Esophagus squamous epithelium (tissue), 5 donors: Measurements from ENCODE around the gene HORMAD2. TPM values are rescaled to one million over a fixed set of nuclear protein-coding genes. Genes with fewer than 3 reads are reported as not detected.

Experiments used
- DNase-seq: peaks from one replicate; lab custom pipeline; 2025; lab: John Stamatoyannopoulos, UW
- H3K27ac ChIP-seq, 4 donors: fragments of 200-600 bp; sonication (generic); one replicate each; pipeline ENCODE4 v1.5.1; 2016 to 2019; ENCODE audit warnings: mild to moderate bottlenecking in 1 of 4
- H3K27me3 ChIP-seq, 4 donors: fragments of 200-600 bp; sonication (generic); 1 replicate in 3 of 4; 2 replicates in 1 of 4; pipeline versions ENCODE4 v1.5.1 to v1.6.0; 2017 to 2021; ENCODE audit warnings: antibody characterized with exemption in 1 of 4
- H3K36me3 ChIP-seq, 3 donors: fragments of 200-600 bp; sonication (generic); one replicate each; pipeline ENCODE4 v1.5.1; 2016 to 2019
- H3K4me1 ChIP-seq, 3 donors: fragments of 200-600 bp; sonication (generic); one replicate each; pipeline ENCODE4 v1.5.1; 2017 to 2019
- H3K4me3 ChIP-seq, 4 donors: fragments of 200-600 bp; sonication (generic); 1 replicate in 3 of 4; 2 replicates in 1 of 4; pipeline ENCODE4 v1.5.1; 2016 to 2019; ENCODE audit warnings: mild to moderate bottlenecking in 2 of 4, moderate library complexity in 1 of 4
- H3K9me3 ChIP-seq, 3 donors: fragments of 200-600 bp; sonication (generic); one replicate each; pipeline ENCODE4 v1.5.1; 2016 to 2019
- CTCF ChIP-seq, 6 experiments: fragments of 450-650 bp in 4 of 6; fragments of 200-600 bp in 2 of 6; sonication (generic) in 2 of 6; IDR thresholded peaks; one replicate each; pipeline ENCODE4 v1.5.1; 2016 to 2019; ENCODE audit warnings: antibody characterized with exemption in 6 of 6, mild to moderate bottlenecking in 4 of 6, moderate library complexity in 4 of 6
- POLR2A ChIP-seq, 4 donors: fragments of 450-650 bp; IDR thresholded peaks; one replicate each; pipeline ENCODE4 v1.6.1; 2017; ENCODE audit warnings: antibody characterized with exemption in 4 of 4, mild to moderate bottlenecking in 4 of 4, moderate library complexity in 3 of 4
- WGBS, 2 donors: methylation state at CpG; one replicate each; pipeline ENCODE4 v1.1.5; 2018; 5-methylcytosine and 5-hydroxymethylcytosine counted together
- intact Hi-C: fragments of 100-400 bp; cut with DNase I; formaldehyde crosslinking; loops from one replicate; pipeline ENCODE4 v1.15.0; 2022
- total RNA-seq, 4 donors: library from RNA; depleted of rRNA; stranded (reverse); fragments of >200 nt; gene quantifications; one replicate each; pipeline ENCODE4 v1.1.0, GENCODE V29; 2016
- donor health status: DM: yes; HTN: yes; CAD: no.

The HORMAD2 gene
- total RNA-seq, 4 donors from 2014 or later, result not detected

GRCh38 chr22:30225220-30225927 lies 145.1 kb downstream of the HORMAD2 start:
- Histone ChIP-seq H3K36me3 (no peaks in the 10 kb centered on the region), H3K9me3 (no peaks in the 10 kb centered on the region), H3K4me3 (no peak overlapping the region), H3K27me3 (peaks cover 0 to 42% (median 0%) of the 10 kb centered on the region in 4 donors), H3K4me1 (peaks cover 0 to 25% (median 0%) of the 10 kb centered on the region in 3 donors), H3K27ac (no peak overlapping the region)
- TF ChIP-seq CTCF (IDR thresholded peaks at IDR 0.05) (no peak), POLR2A (IDR thresholded peaks at IDR 0.05) (no peak)
- DNase-seq, result no peak
- WGBS, 2 donors, result 60 to 63% methylated on average over 7 of the region's 7 CpGs
- intact Hi-C loops, result no loop called here

GRCh38 chr22:30226192-30226832 lies 146.0 kb downstream of the HORMAD2 start:
- no peak overlapping the region for H3K27ac ChIP-seq
- peaks cover 0 to 25% (median 0%) of the 10 kb centered on the region in 3 donors for H3K4me1 ChIP-seq
- no peak for DNase-seq
- 73 to 82% methylated on average over 7 to 9 of the region's 11 CpGs for WGBS, 2 donors
- no peak overlapping the region for H3K4me3 ChIP-seq
- intact Hi-C loops, result no loop called here
- H3K27me3 ChIP-seq, result peaks cover 0 to 34% (median 0%) of the 10 kb centered on the region in 4 donors
- TF ChIP-seq POLR2A (IDR thresholded peaks at IDR 0.05) (no peak), CTCF (IDR thresholded peaks at IDR 0.05) (no peak)
- no peaks in the 10 kb centered on the region for H3K36me3 ChIP-seq
- no peaks in the 10 kb centered on the region for H3K9me3 ChIP-seq

Other genes starting within 250 kb of the HORMAD2 start
- gene ASCC2, start 242.2 kb upstream of the HORMAD2 start, total RNA-seq, result 10 to 100 TPM; 47.5 to 99.7 (median 57.8) TPM
- gene MTMR3, start 197.3 kb upstream of the HORMAD2 start, total RNA-seq, result 10 to 100 TPM; 34.9 to 63.1 (median 38.4) TPM
- gene LIF, start 166.3 kb downstream of the HORMAD2 start, total RNA-seq, result under 1 TPM; 0.08 to 0.76 (median 0.10) TPM
- gene OSM, start 186.4 kb downstream of the HORMAD2 start, total RNA-seq, result 1 to 10 TPM in 1 of 4 donors, under 1 TPM in 2, not detected in 1; 0.19 to 5.7 (median 0.19) TPM
- gene CASTOR1, start 209.0 kb downstream of the HORMAD2 start, total RNA-seq, result 10 to 100 TPM; 18.9 to 76.4 (median 40.7) TPM
- gene TBC1D10A, start 246.5 kb downstream of the HORMAD2 start, total RNA-seq, result 10 to 100 TPM; 40.7 to 55.1 (median 47.0) TPM